Measurements from ENCODE around the gene PAK1.

GRCh38 chr11:77283101-77283500, 190.8 kb downstream of the PAK1 start:
- TF ChIP-seq CTCF (IDR thresholded peaks at IDR 0.05; ENCODE audit: insufficient read depth, low read depth, low read length) (no peak), EZH2 (IDR thresholded peaks at IDR 0.05; ENCODE audit: insufficient read depth, low read length) (no peak)
